NCI-H82 treated with DMSO at 0.1 percent for 48 hours (cell line): ENCODE data around the gene RNF212B.
"Not testable (repeated sequence)": the region's sequence is repeated elsewhere in the genome, so short reads cannot be mapped to it uniquely, and the experiment has no call there.

Experiments
- DNase-seq: peaks from one replicate; lab custom pipeline; 2025; ENCODE audit not compliant: unreplicated experiment; lab: John Stamatoyannopoulos, UW

Gene RNF212B, protein sequence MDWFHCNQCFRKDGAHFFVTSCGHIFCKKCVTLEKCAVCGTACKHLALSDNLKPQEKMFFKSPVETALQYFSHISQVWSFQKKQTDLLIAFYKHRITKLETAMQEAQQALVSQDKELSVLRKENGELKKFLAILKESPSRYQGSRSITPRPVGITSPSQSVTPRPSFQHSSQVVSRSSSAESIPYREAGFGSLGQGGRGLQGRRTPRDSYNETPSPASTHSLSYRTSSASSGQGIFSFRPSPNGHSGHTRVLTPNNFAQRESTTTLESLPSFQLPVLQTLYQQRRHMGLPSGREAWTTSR

GRCh38 chr14:23237772-23238594 lies at the start of gene RNF212B:
RNF212B (plus strand) TSS chr14:23237936; CDS start chr14:23240346, 2,410 bp downstream.
- peak; percentile 100 for DNase-seq

GRCh38 chr14:23193432-23193831 lies 44.3 kb upstream of the RNF212B start:
- no peak for DNase-seq

GRCh38 chr14:23195552-23196101 lies 42.1 kb upstream of the RNF212B start:
- no peak for DNase-seq

GRCh38 chr14:23196487-23196886 lies 41.2 kb upstream of the RNF212B start:
- not testable (repeated sequence) for DNase-seq

DNA sequence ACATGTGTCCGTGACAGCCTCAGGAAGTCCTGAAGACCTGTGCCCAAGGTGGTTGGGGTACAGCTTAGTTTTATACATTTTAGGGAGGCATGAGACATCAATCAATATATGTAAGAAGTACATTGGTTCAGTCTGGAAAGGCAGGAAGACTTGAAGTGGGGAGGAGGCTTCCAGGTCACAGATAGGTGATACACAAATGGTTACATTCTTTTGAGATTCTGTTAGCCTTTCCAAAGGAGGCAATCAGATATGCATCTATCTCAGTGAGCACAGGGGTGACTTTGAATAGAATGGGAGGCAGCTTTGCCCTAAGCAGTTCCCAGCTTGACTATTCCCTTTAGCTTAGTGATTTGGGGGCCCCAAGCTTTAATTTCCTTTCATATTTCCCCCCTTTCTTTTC lies 38.6 kb upstream of the RNF212B start:
- DNase-seq = not testable (repeated sequence)

GRCh38 chr14:23202001-23202400 lies 35.7 kb upstream of the RNF212B start:
- DNase-seq = no peak

- no peak for DNase-seq
Observed at GRCh38 chr14:23206422-23207145, 31.2 kb upstream of the RNF212B start.

- no peak for DNase-seq
Observed at GRCh38 chr14:23207146-23207540, 30.6 kb upstream of the RNF212B start.

DNA sequence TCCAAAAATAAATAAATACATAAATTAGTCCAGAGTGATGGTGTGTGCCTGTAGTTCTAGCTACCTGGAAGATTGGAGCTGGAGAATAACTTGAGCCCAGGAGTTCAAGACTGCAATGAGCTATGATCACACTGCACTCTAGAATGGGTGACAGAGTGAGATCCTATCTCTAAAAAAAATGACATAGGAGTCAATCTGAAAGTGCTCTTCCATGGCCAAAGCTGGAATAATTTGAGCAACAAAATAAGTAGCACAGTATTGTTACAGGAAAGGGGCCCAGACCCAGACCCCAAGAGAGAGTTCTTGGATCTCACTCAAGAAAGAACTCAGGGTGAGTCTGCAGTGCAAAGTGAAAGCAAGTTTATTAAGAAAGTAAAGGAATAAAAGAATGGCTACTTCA lies 29.4 kb upstream of the RNF212B start:
- no peak for DNase-seq

DNA sequence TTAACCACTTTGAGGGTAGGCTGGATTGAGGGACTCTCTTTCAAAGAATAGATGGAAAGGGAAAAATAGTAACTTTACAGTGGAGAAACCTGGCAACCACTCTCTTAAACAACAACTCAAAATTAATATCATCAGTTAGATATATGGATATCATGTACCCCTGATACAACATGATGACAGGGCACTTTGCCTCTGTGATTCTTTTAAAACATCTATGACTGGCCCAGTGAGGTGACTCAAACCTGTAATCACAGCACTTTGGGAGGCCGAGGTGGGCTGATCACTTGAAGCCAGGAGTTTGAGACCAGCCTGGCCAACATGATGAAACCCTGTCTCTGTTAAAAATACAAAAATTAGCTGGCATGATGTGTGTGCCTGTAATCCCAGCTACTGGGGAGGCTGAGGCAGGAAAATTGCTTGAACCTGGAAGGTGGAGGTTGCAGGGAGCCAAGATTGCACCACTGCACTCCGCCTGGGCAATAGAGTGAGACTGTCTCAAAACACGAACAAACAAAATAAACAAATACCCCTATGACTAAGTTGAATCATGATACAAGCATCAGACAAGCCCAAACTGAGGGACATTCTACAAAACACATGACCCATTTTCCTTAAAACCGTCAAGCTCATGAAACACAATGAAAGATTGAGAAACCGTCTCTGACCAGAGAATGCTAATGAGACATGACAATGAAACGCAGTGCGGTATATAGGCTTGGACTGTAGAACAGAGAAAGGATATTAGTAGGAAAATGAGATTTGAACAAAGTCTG lies 27.9 kb upstream of the RNF212B start:
- DNase-seq = no peak

DNA sequence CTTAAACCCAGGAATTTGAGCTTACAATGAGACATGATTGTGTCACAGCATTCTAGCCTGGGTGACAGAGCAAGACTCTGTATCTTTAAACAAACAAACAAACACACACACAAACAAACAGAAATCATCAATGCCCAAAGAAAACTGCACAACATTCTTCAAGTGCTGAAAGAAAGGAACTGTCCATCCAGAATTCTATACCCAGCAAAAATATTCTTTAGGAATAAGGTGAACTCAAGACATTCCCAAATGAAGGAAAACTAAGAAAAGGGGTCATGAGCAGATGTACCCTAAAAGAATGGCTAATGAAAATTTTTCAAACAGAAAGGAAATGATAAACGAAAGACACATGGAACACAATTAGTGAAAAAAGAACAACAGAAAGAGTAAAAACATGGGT lies 22.3 kb upstream of the RNF212B start:
- DNase-seq = no peak

- DNase-seq = no peak
Observed at GRCh38 chr14:23217032-23218020, 20.4 kb upstream of the RNF212B start.

DNA sequence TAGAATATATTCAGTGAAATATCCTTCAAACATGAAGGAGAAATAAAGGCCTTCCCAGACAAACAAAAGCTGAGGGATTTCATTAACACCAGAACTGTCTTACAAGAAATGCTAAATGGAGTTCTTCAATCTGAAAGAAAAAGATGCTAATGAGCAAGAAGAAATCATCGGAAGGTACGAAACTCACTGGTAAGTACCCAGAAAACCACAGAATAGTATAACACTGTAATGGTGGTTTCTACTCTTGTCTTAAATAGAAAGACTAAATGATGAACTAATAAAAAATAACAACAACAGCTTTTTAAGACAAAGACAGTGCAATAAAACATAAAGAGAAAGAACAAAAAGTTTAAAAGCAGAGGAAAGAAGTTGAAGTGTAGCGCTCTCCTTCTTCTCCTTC lies 18.7 kb upstream of the RNF212B start:
- DNase-seq = no peak

- DNase-seq = not testable (repeated sequence)
Observed at GRCh38 chr14:23224958-23225357, 12.8 kb upstream of the RNF212B start.

DNA sequence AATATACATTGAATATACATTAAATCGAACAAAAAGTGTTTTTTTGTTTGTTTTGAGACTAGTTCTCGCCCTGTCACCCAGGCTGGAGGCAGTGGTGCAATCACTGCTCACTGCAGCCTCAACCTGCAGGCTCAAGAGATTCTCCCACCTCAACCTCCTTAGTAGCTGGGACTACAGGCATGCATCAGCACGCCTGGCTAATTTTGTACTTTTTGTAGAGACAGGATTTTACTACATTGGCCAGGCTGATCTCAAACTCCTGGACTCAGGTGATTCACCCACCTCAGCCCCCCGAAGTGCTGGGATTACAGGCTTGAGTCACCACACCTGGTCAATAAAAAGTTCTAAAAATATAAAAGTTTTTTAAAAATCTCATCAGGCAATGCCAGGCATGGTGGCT lies 10.2 kb upstream of the RNF212B start:
- DNase-seq = no peak

- no peak for DNase-seq
Observed at GRCh38 chr14:23228812-23229211, 8.9 kb upstream of the RNF212B start.

DNA sequence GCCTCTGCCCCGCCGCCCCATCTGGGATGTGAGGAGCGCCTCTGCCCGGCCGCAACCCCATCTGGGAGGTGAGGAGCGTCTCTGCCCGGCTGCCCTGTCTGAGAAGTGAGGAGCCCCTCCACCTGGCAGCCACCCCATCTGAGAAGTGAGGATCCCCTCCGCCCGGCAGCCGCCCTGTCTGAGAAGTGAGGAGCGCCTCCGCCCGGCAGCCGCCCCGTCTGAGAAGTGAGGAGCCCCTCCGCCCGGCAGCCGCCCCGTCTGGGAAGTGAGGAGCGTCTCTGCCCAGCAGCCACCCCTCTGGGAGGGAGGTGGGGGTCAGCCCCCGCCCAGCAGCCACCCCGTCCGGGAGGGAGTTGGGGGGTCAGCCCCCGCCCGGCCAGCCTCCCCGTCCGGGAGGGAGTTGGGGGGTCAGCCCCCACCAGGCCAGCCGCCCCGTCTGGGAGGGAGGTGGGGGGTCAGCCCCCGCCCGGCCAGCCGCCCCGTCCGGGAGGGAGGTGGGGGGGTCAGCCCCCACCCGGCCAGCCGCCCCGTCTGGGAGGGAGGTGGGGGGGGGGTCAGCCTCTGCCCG lies 5.4 kb upstream of the RNF212B start:
- DNase-seq = not testable (repeated sequence)

- no peak for DNase-seq
Observed at GRCh38 chr14:23240661-23241060, 2.9 kb downstream of the RNF212B start.
